HG03354 (cell line): Measurements from ENCODE around the gene RASD2.

Experiments used
- ATAC-seq: cut with Tn5 transposase; IDR thresholded peaks from one replicate; pipeline ENCODE4 v1.9.1; 2021; ENCODE audit warnings: mild to moderate bottlenecking; ENCODE audit not compliant: unreplicated experiment, poor library complexity, severe bottlenecking

Gene RASD2

DNA sequence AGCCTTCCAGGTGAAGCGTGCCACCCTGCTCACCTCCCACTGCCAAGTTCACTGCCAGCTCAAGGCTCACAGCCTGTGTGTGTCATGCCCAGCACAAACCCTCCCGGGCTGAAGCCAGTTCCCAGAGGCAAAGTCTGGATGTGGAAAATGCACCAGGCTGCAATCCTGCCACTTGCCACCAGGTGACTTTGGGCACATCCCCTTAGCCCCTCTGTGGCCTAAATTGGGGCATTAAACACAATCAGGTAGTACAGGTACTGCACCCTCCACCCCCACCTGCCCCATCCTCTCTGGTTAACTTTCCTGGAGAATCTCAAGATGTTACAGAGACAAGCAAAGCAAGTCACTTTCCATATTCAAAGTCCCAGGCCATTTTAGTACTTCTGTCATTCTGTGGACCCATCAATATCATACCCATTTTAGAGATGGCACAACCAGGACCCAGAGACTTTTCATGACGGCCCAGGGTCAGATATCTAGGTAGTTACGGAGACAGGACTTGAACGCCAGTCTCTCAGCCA is 1.8 kb upstream of the RASD2 start:
- ATAC-seq, result no peak

DNA sequence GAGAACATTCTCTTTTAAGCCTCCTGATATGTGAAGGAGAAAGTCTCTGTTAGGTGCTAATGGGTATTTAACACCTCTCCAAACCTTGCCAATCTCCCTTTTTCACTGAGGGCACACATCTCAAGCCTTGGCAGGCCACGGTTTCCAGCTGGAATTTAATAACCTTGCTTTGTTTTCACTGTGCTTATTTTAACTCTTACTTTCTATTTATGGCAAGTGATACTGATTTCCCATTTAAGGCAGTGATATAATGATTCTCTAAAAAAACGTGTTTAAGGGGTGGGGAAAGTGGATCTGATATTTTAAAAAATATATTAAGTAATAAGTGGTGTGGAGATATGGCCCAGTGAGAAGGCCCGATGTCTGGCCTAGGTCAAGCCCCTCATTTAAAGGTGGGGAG is 1.1 kb upstream of the RASD2 start:
- no peak for ATAC-seq

DNA sequence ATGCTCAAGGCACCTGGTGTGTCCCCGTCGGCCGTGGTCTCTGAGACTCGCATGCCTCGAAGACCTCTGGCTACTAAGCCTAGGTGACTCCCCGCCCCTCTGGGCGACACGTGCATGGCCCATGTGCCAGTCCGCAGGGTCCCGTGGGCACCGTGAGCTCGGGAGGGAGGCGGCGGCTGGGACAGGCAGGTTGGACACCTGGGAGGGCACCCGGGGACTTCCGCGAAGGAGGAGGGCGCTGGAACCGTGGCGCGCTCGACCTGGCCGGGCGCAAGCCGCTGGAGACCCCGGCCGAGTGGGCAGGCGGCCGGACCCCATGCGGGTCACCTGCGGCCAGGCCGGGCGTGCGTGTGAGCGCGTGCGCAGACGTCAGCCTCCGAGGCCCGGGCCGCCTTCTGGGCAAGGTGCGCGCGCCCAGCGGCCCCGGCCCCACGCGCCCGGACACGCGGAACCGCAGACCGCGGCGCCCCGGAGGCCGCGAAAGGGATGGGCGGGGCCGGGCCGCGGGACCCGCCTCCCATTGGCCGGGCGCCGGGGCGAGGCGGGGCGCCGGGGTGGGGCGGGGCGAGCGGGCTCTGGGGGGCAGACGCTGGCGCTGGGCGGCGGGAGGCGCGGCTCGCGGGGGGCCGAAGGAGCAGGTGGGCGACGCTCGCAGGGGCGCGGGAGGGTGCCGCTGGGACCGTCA is 579 bp upstream of the RASD2 start:
- ATAC-seq, result no peak

DNA sequence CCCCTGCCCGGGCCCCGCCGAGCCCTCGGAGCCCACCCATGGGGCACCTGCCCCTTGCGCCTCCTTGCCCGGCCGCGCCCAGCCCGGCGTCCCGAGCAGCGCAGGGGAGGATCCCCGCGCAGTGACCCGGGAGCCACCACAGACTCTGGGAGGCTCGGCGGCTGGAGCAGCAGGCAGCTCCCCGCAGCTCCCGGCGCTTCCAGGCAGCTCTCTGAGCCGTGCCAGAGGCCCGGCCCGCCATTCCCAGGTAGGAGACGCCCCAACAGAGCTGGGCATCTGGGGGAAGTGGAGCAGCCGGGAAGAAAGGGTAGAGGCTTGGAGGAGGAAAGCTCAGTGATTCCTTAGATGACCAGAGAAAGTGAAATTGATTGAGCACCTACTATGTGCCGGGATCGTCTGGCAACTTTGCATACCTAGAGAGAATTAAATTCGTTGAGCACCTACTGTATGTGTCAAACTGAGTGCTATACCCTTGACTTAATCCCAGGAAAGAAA is 670 bp downstream of the RASD2 start:
- ATAC-seq, result no peak

DNA sequence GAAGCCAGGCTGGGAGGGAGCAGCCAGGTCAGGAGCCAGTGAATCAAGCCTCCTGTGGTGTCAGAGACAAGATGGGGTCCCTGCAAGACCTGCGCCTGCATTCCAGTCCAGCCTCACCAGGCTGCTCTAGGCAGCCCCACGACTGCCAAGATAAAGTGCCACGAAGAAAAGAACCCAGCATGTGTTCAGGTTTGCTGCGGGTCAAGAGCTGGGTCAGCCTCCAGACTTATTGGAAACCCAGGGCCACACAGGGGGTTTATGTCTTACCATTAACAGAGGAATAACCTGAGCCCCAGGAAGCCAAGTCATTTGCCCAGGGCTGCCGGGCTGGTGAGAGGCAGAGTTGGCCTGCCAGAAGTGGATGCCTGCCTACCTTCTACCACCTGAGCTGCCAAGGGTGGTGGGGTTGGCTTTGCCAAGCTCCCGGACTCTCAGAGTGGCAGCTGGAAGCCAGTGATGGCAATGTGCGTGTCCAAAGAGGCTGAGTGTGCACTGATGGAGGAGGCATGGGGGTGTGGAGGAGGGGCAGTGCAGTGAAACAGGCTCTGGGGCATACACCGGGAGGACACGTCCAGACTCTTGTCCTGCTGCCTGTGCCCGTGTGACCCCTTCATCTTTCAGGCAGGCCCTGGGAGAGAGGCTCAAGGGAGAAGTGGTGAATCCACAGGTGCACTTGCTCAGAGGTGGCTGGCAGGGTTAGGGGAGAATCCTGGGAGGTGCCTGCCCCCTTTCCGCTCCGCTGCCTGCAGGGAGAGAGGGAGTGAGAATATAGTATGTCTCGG is 1.7 kb downstream of the RASD2 start:
- ATAC-seq, result no peak

DNA sequence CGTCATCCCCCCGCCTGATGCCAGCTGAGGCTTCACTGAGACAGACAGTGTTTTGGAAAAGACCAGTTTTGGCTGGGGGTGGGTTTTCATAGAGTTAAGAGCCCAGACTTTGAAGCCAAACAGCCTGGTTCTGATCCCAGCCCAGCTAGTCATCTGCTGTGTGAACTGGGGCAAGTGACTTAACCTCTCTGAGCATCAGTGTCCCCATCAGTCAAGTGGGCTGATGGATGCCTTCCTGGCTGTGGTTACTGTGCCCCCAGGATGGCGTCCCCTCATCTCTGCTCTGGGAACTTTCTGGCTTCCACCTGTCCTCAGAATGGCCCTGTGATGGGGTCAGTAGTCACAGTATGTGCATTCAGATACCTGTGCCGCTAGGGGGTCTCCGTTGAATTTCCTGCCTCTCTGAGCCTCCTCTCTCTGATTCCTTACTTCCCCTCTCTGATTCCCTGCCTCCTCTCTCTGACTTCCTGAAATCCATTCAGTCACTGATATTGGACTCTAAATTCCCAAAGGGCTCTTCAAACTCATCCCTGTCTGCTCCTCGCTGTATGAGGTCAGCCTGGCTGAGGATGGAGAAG is 2.4 kb downstream of the RASD2 start:
- ATAC-seq, result no peak

DNA sequence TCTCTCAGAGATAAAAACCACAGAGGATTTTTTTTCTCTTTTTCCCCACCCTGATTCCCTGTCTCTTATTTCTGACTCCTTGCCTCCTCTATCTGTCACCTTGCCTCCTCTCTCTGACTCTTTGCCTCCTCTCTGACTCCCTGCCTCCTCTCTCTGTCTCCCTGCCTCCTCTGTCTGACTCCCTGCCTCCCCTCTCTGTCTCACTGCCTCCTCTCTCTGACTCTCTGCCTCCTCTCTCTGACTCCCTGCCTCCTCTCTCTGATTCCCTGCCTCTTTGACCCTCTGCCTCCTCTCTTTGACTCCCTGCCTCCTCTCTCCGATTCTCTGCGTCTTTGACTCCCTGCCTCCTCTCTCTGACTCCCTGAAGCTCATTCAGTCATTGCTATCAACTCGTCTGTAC is 3.1 kb downstream of the RASD2 start:
- no peak for ATAC-seq

DNA sequence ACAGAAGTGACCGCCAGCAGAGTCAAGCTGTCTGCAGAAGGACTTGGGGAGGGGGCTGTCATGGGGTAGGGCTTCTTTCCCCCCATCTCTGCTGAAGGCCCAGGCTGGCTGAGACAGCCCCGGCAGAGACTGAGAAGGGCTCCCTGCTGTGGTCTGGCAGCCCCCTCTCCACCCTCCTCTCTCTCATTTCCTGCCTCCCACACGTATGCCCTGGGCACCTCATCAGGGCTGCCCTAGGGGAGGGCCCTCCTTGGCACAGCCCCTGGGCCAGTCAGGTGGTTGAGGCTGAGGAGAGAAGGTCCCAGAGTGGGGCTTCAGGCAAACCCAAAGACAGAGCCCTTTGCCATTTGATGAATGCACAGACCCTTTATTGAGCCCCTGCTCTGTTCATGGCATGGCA is 3.6 kb downstream of the RASD2 start:
- ATAC-seq, result no peak

DNA sequence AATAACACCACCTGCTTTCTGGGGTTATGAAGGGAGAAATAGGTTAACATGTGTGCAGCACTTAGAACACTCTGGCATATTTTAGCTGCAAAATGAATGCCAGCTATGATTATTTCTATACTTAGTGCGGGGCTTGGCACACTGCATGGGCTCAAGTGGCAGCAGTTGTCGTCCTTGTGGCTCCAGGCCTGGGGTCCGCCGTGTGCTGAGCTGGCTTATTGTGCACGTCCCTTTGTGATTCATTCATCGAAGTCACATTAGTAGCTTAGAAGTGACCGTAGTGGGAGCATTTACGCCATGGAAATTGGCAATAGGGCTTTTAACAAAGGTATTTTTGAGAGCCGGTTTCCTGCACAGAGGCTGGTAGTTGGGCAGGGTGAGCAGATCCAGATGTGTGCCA is 4.2 kb downstream of the RASD2 start:
- ATAC-seq, result no peak

DNA sequence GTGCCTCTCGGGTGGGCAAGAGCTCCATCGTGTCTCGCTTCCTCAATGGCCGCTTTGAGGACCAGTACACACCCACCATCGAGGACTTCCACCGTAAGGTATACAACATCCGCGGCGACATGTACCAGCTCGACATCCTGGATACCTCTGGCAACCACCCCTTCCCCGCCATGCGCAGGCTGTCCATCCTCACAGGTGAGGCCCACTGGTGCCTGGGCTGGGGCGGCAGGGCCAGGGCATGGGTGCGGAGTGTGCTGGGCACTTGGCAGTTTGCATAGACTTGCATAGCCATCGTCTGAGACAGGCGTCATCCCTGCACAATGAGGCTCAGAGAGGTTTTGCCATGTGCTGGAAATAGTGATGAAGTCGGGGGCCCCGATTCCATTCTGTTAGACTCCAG is 6.3 kb downstream of the RASD2 start:
- no peak for ATAC-seq

DNA sequence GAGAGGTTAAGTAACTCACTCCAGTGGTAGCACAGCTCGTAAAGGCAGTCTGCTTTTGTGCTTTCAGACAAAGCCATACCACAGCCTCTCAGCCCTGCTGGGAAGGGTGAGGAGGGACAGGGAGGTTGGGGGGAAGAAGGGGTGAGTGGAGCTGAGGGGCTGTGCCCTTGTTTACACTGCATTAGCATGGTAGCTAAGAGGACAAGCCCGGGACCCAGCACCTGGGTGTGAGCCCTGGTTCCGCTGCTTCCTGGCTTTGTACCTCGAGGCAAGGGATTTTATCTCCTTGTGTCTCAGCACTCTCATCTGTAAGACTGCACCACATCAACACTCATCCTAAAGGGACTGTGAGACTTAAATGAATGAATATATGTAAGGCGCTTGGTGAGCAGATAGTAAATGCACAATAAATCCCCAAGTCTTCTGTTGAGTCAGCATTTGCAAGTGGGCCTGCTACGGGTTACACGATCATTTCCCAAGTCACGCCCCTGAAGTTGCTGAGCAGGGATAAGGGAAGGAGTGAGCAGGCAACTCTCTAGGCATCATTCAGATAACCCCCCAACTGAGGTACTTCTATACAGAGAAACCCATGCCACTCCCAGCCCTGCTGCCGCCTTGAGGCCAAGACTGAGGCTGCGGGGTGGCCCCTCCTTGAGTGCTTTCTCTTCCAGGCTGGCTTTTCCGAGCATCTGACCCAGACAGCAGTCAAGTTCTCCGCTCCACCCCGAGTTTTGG is 7.5 kb downstream of the RASD2 start:
- no peak for ATAC-seq

DNA sequence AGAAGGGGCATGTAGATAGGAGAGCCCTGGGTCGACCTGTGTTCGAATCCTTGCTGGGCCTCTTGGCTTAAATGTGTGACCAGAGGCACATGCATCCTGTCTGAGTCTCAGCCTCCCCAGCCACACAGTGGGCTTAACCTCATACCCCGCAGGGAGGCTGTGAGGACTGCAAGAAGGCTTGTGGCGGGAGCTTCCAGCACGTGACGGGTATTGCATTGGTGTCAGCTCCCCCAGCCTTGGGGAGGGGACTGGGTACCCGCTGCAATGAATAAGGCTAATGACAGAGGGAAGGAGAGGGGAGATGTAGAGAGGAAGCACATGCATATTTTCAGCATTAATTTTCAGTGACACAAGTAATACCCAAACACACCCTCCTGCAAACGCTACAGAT is 8.1 kb downstream of the RASD2 start:
- no peak for ATAC-seq

DNA sequence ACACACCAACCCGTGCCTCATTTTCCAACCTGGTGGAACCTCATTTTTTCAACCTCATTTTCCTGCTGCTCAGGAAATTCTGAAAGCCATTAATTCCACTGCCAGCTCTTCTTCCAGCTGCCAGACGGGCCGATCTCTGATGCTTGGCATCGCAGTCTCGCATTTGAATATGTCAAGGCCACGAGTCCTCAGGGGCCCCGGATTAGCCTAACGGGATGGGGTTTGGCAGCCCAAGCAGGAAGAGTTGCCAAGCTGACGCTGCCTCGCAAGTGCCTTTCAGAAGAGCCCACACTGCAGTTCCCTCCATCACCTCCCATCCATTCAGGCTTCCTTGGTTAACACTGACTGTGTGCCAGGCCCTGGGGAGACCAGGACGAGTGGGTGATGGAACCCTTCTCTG is 8.7 kb downstream of the RASD2 start:
- ATAC-seq, result no peak

DNA sequence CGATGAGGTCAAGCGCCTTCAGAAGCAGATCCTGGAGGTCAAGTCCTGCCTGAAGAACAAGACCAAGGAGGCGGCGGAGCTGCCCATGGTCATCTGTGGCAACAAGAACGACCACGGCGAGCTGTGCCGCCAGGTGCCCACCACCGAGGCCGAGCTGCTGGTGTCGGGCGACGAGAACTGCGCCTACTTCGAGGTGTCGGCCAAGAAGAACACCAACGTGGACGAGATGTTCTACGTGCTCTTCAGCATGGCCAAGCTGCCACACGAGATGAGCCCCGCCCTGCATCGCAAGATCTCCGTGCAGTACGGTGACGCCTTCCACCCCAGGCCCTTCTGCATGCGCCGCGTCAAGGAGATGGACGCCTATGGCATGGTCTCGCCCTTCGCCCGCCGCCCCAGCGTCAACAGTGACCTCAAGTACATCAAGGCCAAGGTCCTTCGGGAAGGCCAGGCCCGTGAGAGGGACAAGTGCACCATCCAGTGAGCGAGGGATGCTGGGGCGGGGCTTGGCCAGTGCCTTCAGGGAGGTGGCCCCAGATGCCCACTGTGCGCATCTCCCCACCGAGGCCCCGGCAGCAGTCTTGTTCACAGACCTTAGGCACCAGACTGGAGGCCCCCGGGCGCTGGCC is 11.0 kb downstream of the RASD2 start:
- ATAC-seq, result no peak

DNA sequence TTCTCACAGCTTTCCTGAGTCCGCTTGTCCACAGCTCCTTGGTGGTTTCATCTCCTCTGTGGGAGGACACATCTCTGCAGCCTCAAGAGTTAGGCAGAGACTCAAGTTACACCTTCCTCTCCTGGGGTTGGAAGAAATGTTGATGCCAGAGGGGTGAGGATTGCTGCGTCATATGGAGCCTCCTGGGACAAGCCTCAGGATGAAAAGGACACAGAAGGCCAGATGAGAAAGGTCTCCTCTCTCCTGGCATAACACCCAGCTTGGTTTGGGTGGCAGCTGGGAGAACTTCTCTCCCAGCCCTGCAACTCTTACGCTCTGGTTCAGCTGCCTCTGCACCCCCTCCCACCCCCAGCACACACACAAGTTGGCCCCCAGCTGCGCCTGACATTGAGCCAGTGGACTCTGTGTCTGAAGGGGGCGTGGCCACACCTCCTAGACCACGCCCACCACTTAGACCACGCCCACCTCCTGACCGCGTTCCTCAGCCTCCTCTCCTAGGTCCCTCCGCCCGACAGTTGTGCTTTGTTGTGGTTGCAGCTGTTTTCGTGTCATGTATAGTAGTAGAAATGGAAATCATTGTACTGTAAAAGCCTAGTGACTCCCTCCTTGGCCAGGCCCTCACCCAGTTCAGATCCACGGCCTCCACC is 11.7 kb downstream of the RASD2 start:
- no peak for ATAC-seq

DNA sequence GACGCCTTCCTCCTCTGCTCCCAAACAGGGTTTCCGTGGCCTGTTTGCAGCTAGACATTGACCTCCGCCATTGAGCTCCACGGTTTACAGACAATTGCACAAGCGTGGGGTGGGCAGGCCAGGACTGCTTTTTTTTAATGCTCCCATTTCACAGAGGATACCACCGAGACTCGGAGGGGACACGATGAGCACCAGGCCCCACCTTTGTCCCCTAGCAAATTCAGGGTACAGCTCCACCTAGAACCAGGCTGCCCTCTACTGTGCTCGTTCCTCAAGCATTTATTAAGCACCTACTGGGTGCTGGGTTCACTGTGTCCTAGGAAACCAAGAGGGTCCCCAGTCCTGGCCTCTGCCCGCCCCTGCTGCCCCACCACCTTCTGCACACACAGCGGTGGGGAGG is 12.2 kb downstream of the RASD2 start:
- ATAC-seq, result no peak

DNA sequence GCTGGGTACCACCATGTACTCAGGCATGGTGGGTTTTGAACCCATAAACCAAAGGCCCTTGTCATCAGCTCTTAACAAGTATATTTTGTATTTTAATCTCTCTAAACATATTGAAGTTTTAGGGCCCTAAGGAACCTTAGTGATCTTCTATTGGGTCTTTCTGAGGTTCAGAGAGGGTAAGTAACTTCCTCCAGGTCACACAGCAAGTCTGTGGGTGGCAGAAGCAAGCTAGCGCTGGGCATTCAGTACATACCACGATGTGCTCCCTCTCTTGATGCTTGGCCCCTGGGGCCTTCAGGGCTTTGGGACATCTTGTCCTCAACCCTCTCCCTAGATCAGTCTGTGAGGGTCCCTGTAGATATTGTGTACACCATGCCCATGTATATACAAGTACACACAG is 12.7 kb downstream of the RASD2 start:
- no peak for ATAC-seq

DNA sequence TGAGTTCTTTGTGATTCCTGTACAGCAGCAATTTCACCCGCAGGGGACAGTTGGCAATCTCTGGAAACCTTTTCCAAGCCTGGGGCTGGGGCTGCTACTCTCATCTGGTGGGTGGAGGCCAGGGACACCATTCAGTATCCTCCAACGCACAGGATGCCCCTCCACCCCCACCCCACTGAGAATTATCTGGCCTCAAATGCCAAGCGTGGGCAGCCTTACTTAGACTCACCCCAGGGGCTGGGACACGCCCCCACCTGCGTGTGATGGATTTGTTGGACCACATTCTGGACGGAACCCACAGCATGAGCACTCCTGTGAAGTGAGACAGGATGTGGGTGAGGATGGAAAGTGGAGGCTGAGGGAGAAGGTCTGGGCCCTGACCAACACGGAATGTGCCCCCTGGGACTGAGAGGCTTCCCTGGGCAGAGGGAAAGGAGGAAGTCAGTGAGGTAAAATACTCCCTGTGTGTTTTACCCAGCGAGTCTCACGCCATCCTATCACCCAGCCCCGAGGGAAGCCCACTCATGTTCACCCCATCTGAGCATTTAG is 13.7 kb downstream of the RASD2 start:
- no peak for ATAC-seq

DNA sequence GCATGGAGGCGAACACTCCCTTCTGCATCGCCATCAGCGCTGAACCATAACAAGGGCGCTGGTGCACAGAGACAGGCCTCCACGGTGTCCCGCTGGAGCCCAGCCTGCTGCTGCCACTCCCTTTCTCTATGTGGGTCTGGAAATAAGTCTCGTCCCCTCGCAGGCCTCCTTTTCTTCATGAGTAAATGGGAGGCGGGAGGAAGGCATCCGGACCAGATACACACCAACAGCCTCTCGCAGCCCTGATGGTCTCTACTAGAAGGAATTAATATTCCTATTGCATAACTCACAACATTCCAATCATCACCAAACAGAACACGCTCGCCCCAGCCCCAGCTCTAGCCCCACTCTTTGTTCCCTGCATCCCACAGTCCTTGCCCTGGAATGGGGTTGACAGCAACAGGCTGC is 14.9 kb downstream of the RASD2 start:
- no peak for ATAC-seq
